SK-N-SH (cell line): ENCODE measurements around the gene MAP2K2.
"Not testable (repeated sequence)": the region's sequence is repeated elsewhere in the genome, so short reads cannot be mapped to it uniquely, and the experiment has no call there.

Source experiments
- TF ChIP-seq, protein P1 (sequence below): fragments of 200-600 bp; sonication (generic); IDR thresholded peaks from 2 replicates; pipeline ENCODE4 v1.6.1; 2017; ENCODE audit warnings: antibody characterized with exemption, mild to moderate bottlenecking, moderate library complexity
- TF ChIP-seq, protein P2 (sequence below): IDR thresholded peaks from 2 replicates; pipeline ENCODE4 v1.4.0; 2012; ENCODE audit warnings: low read depth

DNA sequence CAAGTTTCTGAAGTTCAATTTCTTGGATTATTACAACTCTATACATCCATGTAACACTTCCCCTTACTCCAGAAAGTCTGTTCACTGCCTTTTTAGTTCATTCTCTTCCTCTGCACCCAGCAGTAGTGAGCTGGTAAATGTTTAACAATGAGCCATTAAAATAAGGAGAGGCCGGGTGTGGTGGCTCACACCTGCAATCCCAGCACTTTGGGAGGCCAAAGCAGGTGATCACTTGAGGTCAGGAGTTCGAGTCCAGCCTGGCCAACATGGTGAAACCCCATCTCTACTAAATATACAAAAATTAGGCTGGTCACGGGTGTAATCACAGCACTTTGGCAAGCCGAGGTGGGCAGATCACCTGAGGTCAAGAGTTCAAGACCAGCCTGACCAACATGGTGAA lies 3.4 kb upstream of the MAP2K2 start:
- TF ChIP-seq, protein P1, sequence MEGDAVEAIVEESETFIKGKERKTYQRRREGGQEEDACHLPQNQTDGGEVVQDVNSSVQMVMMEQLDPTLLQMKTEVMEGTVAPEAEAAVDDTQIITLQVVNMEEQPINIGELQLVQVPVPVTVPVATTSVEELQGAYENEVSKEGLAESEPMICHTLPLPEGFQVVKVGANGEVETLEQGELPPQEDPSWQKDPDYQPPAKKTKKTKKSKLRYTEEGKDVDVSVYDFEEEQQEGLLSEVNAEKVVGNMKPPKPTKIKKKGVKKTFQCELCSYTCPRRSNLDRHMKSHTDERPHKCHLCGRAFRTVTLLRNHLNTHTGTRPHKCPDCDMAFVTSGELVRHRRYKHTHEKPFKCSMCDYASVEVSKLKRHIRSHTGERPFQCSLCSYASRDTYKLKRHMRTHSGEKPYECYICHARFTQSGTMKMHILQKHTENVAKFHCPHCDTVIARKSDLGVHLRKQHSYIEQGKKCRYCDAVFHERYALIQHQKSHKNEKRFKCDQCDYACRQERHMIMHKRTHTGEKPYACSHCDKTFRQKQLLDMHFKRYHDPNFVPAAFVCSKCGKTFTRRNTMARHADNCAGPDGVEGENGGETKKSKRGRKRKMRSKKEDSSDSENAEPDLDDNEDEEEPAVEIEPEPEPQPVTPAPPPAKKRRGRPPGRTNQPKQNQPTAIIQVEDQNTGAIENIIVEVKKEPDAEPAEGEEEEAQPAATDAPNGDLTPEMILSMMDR: not testable (repeated sequence)
- TF ChIP-seq, protein P2, sequence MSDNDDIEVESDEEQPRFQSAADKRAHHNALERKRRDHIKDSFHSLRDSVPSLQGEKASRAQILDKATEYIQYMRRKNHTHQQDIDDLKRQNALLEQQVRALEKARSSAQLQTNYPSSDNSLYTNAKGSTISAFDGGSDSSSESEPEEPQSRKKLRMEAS: not testable (repeated sequence)
